H1 (cell line): Measurements from ENCODE around the gene PJVK. TPM values are rescaled to one million over a fixed set of nuclear protein-coding genes. Genes with fewer than 3 reads are reported as not detected.
"Not testable (repeated sequence)": the region's sequence is repeated elsewhere in the genome, so short reads cannot be mapped to it uniquely, and the experiment has no call there.

Source experiments
- CTCF ChIA-PET: fragments of 300-600 bp; sonication (Branson Sonifier 250); formaldehyde crosslinking; loops from one replicate; lab custom pipeline; 2021; ENCODE audit not compliant: partially characterized antibody; lab: Charles Lee
- POLR2A ChIA-PET: fragments of 300-600 bp; sonication (Branson Sonifier 250); formaldehyde crosslinking; loops from one replicate; lab custom pipeline; 2021; ENCODE audit warnings: inconsistent platforms; ENCODE audit not compliant: partially characterized antibody; lab: Charles Lee
- DNase-seq, 2 experiments: peaks; one replicate each; pipeline versions ENCODE4 v3.0.0 to v3.0.0-alpha.2; 2010 to 2022; ENCODE audit warnings: low spot score in 2 of 2, low read depth in 1 of 2, mixed read lengths in 1 of 2
- FAIRE-seq: peaks from 2 replicates; lab custom pipeline; 2011; peaks lifted over from hg19 to GRCh38; lab: Jason Lieb, UNC
- H2AFZ ChIP-seq: 2 replicates; pipeline ENCODE4 v1.8.1; 2012; ENCODE audit warnings: low read length, inconsistent platforms
- H2AK5ac ChIP-seq: 2 replicates; pipeline ENCODE4 v1.6.1; 2013; ENCODE audit warnings: low read depth, low read length
- H2BK120ac ChIP-seq: replicated peaks from 2 replicates; pipeline ENCODE3; 2013; ENCODE audit warnings: low read depth, low read length, inconsistent platforms
- H2BK12ac ChIP-seq: 2 replicates; pipeline ENCODE4 v1.6.1; 2013; ENCODE audit warnings: low read depth, low read length
- H2BK15ac ChIP-seq: 2 replicates; pipeline ENCODE4 v1.6.1; 2013; ENCODE audit warnings: low read length
- H2BK20ac ChIP-seq: 2 replicates; pipeline ENCODE4 v1.6.1; 2013; ENCODE audit warnings: low read length
- H2BK5ac ChIP-seq: 2 replicates; pipeline ENCODE4 v1.6.1; 2013; ENCODE audit warnings: low read depth, low read length
- H3K14ac ChIP-seq: 2 replicates; pipeline ENCODE4 v1.6.1; 2013; ENCODE audit warnings: inconsistent platforms; ENCODE audit not compliant: insufficient read length
- H3K18ac ChIP-seq: 2 replicates; pipeline ENCODE4 v1.6.1; 2013; ENCODE audit warnings: low read length; ENCODE audit errors: extremely low read depth
- H3K23ac ChIP-seq: 2 replicates; pipeline ENCODE4 v1.6.1; 2013; ENCODE audit warnings: inconsistent platforms; ENCODE audit not compliant: insufficient read length
- H3K23me2 ChIP-seq: 2 replicates; pipeline ENCODE4 v1.6.1; 2013; ENCODE audit warnings: low read depth, low read length
- H3K27ac ChIP-seq: 2 replicates; pipeline ENCODE4 v1.6.1; 2011; ENCODE audit warnings: low read depth, low read length, inconsistent platforms
- H3K27me3 ChIP-seq, 4 experiments: replicated peaks in 1 of 4; 1 replicate in 1 of 4; 2 replicates in 3 of 4; pipeline versions ENCODE4 v1.6.1 to v1.8.1; 2011 to 2013; ENCODE audit warnings: low read length in 3 of 4, mild to moderate bottlenecking in 3 of 4, inconsistent platforms in 2 of 4, mixed read lengths in 2 of 4, moderate library complexity in 1 of 4; ENCODE audit not compliant: control insufficient read depth in 3 of 4, insufficient read depth in 3 of 4; ENCODE audit errors: extremely low read depth in 1 of 4
- H3K36me3 ChIP-seq, 4 experiments: 2 replicates each; pipeline versions ENCODE4 v1.6.1 to v1.8.1; 2011 to 2013; ENCODE audit warnings: mild to moderate bottlenecking in 4 of 4, low read length in 3 of 4, moderate library complexity in 2 of 4, control low read depth in 1 of 4, inconsistent platforms in 1 of 4; ENCODE audit not compliant: insufficient read depth in 4 of 4, control insufficient read depth in 2 of 4
- H3K4ac ChIP-seq: replicated peaks from 2 replicates; pipeline ENCODE3; 2013; ENCODE audit warnings: low read length, low read depth, mixed read lengths, inconsistent platforms; ENCODE audit not compliant: insufficient read length
- H3K4me1 ChIP-seq, 4 experiments: replicated peaks in 1 of 4; 1 replicate in 1 of 4; 2 replicates in 3 of 4; pipeline versions ENCODE4 v1.6.1 to v1.8.1; 2011 to 2013; ENCODE audit warnings: low read length in 3 of 4, inconsistent platforms in 2 of 4, mixed read lengths in 1 of 4; ENCODE audit not compliant: insufficient read depth in 4 of 4, control insufficient read depth in 3 of 4
- H3K4me2 ChIP-seq, 2 experiments: 2 replicates each; pipeline versions ENCODE4 v1.6.1 to v1.8.1; 2011 to 2013; ENCODE audit warnings: low read depth in 2 of 2, low read length in 2 of 2, control low read depth in 1 of 2, inconsistent platforms in 1 of 2, mild to moderate bottlenecking in 1 of 2; ENCODE audit not compliant: insufficient read depth in 1 of 2
- H3K4me3 ChIP-seq, 4 experiments: fragments of 200-600, 300-600 bp in 1 of 4; sonication (generic), shearing (Covaris generic), sonication (Bioruptor Twin) in 1 of 4; 2 replicates each; pipeline versions ENCODE4 v1.5.1 to v1.8.1; 2011 to 2016; ENCODE audit warnings: low read length in 4 of 4, low read depth in 3 of 4, control low read depth in 2 of 4, inconsistent platforms in 2 of 4, mild to moderate bottlenecking in 2 of 4, mixed read lengths in 1 of 4, moderate library complexity in 1 of 4; ENCODE audit not compliant: insufficient read depth in 2 of 4; ENCODE audit errors: extremely low read depth in 1 of 4
- H3K56ac ChIP-seq: replicated peaks from 2 replicates; pipeline ENCODE3; 2013; ENCODE audit warnings: low read depth, mild to moderate bottlenecking, mixed read lengths, low read length, inconsistent platforms; ENCODE audit not compliant: insufficient read length
- H3K79me1 ChIP-seq: 2 replicates; pipeline ENCODE4 v1.6.1; 2013; ENCODE audit warnings: low read depth, low read length, control low read depth
- H3K79me2 ChIP-seq, 2 experiments: 2 replicates each; pipeline versions ENCODE4 v1.6.1 to v1.8.1; 2012 to 2013; ENCODE audit warnings: low read length in 2 of 2, mild to moderate bottlenecking in 2 of 2, inconsistent platforms in 1 of 2; ENCODE audit not compliant: insufficient read depth in 2 of 2, control insufficient read depth in 1 of 2
- H3K9ac ChIP-seq, 4 experiments: replicated peaks in 1 of 4; 1 replicate in 1 of 4; 2 replicates in 3 of 4; pipeline versions ENCODE4 v1.6.1 to v1.8.1; 2011 to 2013; ENCODE audit warnings: low read depth in 3 of 4, low read length in 3 of 4, control low read depth in 2 of 4, mild to moderate bottlenecking in 2 of 4, moderate library complexity in 2 of 4, inconsistent platforms in 1 of 4; ENCODE audit errors: extremely low read depth in 1 of 4
- H3K9me3 ChIP-seq, 2 experiments: 2 replicates each; pipeline versions ENCODE4 v1.6.1 to v1.8.1; 2012 to 2013; ENCODE audit warnings: mild to moderate bottlenecking in 2 of 2, moderate library complexity in 2 of 2, control low read depth in 1 of 2, inconsistent platforms in 1 of 2, low read depth in 1 of 2, low read length in 1 of 2, mixed read lengths in 1 of 2; ENCODE audit not compliant: insufficient read depth in 2 of 2
- H4K20me1 ChIP-seq, 2 experiments: replicated peaks in 1 of 2; 2 replicates each; pipeline versions ENCODE3 to v1.8.1; 2011 to 2013; ENCODE audit warnings: inconsistent platforms in 2 of 2, low read length in 2 of 2, mild to moderate bottlenecking in 1 of 2; ENCODE audit not compliant: insufficient read depth in 2 of 2, control insufficient read depth in 1 of 2
- H4K5ac ChIP-seq: 2 replicates; pipeline ENCODE4 v1.6.1; 2013; ENCODE audit warnings: low read length, low read depth, mixed read lengths, inconsistent platforms; ENCODE audit not compliant: insufficient read length
- H4K8ac ChIP-seq: 2 replicates; pipeline ENCODE4 v1.8.0; 2013; ENCODE audit warnings: mild to moderate bottlenecking, moderate library complexity, low read length, inconsistent platforms; ENCODE audit not compliant: insufficient read depth; ENCODE audit errors: extremely low read depth
- H4K91ac ChIP-seq: replicated peaks from 2 replicates; pipeline ENCODE3; 2013; ENCODE audit warnings: low read length, mixed read lengths, inconsistent platforms; ENCODE audit not compliant: insufficient read length
- ATF2 ChIP-seq: IDR thresholded peaks from 2 replicates; pipeline ENCODE4 v1.6.1; 2012; ENCODE audit warnings: low read length, inconsistent platforms
- RFX5 ChIP-seq: IDR thresholded peaks from 2 replicates; pipeline ENCODE4 v1.6.1; 2011; ENCODE audit warnings: low read depth, low read length, improper control_type of control experiment, borderline replicate concordance
- SAP30 ChIP-seq: fragments of 300-600 bp; sonication (generic); IDR thresholded peaks from 2 replicates; pipeline ENCODE4 v1.7.1; 2012; ENCODE audit warnings: low read length, moderate library complexity, mild to moderate bottlenecking, inconsistent platforms; ENCODE audit not compliant: insufficient read depth, insufficient replicate concordance
- TAF7 ChIP-seq: optimal IDR thresholded peaks from 2 replicates; pipeline ENCODE3; 2011; ENCODE audit warnings: low read depth, mild to moderate bottlenecking, inconsistent platforms, low read length, moderate library complexity, borderline replicate concordance
- WGBS, 2 experiments: shearing (Covaris generic) in 1 of 2; methylation state at CpG; one replicate each; pipeline versions ENCODE4 v1.1.6 to v1.1.7; 2013 to 2015; ENCODE audit warnings: low lambda C conversion rate in 2 of 2, mixed read lengths in 2 of 2, inconsistent platforms in 1 of 2, low coverage in 1 of 2, missing lambda C conversion rate in 1 of 2; ENCODE audit not compliant: insufficient replicate concordance in 2 of 2, insufficient coverage in 1 of 2, insufficient read length in 1 of 2; ENCODE audit errors: extremely low coverage in 1 of 2, missing lambda C conversion rate in 1 of 2; 5-methylcytosine and 5-hydroxymethylcytosine counted together
- polyA plus RNA-seq, 7 experiments: library from polyadenylated mRNA; depleted of rRNA in 3 of 7; stranded (reverse) in 5 of 7; unstranded in 2 of 7; fragments of >200 nt in 5 of 7; fragments of 200-250 nt in 2 of 7; gene quantifications; 1 replicate in 5 of 7; 2 replicates in 1 of 7; 4 replicates in 1 of 7; pipeline versions ENCODE4 v1.2.1 to v1.2.3, GENCODE V29; 2011 to 2013; ENCODE audit warnings: missing spikeins in 2 of 7, mixed read lengths in 2 of 7
- total RNA-seq: library from RNA; stranded (reverse); fragmentation: NEBNext Ultra II Directional; extraction: Animal tissue kit (Norgen Biotek cat#: 25700); gene quantifications from 2 replicates; pipeline ENCODE4 v1.2.1, GENCODE V29; 2021

Gene PJVK
- total and polyA plus RNA-seq, 2 of the 8 experiments (the other 6 are each of a cell fraction or from before 2014, with no cell fraction given), result 2.4 to 2.8 TPM

GRCh38 chr2:178422097-178422496 lies 29.1 kb upstream of the PJVK start (continued):
- no peak for TF ChIP-seq ATF2
- no peak for TF ChIP-seq RFX5
- no peak for TF ChIP-seq TAF7
- TF ChIP-seq SAP30, result no peak
- TF ChIP-seq, all 59 proteins: peak for 0

- H2AFZ ChIP-seq, H3K27me3 ChIP-seq, H3K9me3 ChIP-seq, H2BK20ac ChIP-seq, H2BK15ac ChIP-seq, FAIRE-seq, H4K91ac ChIP-seq, H3K4ac ChIP-seq, H4K8ac ChIP-seq, H3K27ac ChIP-seq, H3K18ac ChIP-seq, H4K20me1 ChIP-seq, H2BK120ac ChIP-seq, H3K4me1 ChIP-seq, H2AK5ac ChIP-seq, H4K5ac ChIP-seq, H3K4me3 ChIP-seq, H3K56ac ChIP-seq, H2BK12ac ChIP-seq, H3K23ac ChIP-seq, H2BK5ac ChIP-seq, H3K23me2 ChIP-seq, H3K36me3 ChIP-seq, H3K79me2 ChIP-seq, DNase-seq, H3K4me2 ChIP-seq, H3K9ac ChIP-seq, H3K79me1 ChIP-seq, H3K14ac ChIP-seq: not testable (repeated sequence)
- POLR2A ChIA-PET, result interaction anchor here (0.9 to 3.0 kb wide), 3 partner anchors 9 to 28 kb away, joined by 3 to 10 read pairs (median 3); partner anchors contain the start of genes PJVK and PRKRA
- 93% methylated on average over 5 of the region's 5 CpGs; no CpG with 5 or more reads in 1 of the 2 experiments for WGBS, 2 experiments
- CTCF ChIA-PET, result interaction anchor here (1.0 to 2.2 kb wide), 3 partner anchors 10 to 292 kb away, joined by 4 to 15 read pairs (median 5); no protein-coding TSS in a partner anchor
Observed at GRCh38 chr2:178423746-178424145, 27.4 kb upstream of the PJVK start.
